GM19397 (cell line): ENCODE results near the gene SF3B4.
A peak's percentile ranks its signal among the peaks of the same experiment; 100 is the strongest.
"Not testable (repeated sequence)": the region's sequence is repeated elsewhere in the genome, so short reads cannot be mapped to it uniquely, and the experiment has no call there.

Experiments used
- ATAC-seq: cut with Tn5 transposase; IDR thresholded peaks from one replicate; pipeline ENCODE4 v1.9.1; 2021; ENCODE audit warnings: mild to moderate bottlenecking, moderate library complexity; ENCODE audit not compliant: unreplicated experiment

The SF3B4 gene

GRCh38 chr1:149927563-149928400 is at the start of gene SF3B4:
Gene SF3B4 (minus strand): TSS chr1:149927803. CDS start chr1:149927759, 44 bp downstream.
- ATAC-seq, result peak; percentile 93

GRCh38 chr1:149977345-149977744 is 49.7 kb upstream of the SF3B4 start:
- ATAC-seq, result no peak

- no peak for ATAC-seq
These were observed 44.9 kb upstream of the SF3B4 start for GRCh38 chr1:149972547-149972946.

- ATAC-seq, result no peak
These were observed 40.0 kb upstream of the SF3B4 start for GRCh38 chr1:149967646-149968045.

GRCh38 chr1:149967041-149967440 is 39.4 kb upstream of the SF3B4 start:
- no peak for ATAC-seq

GRCh38 chr1:149966405-149966804 is 38.8 kb upstream of the SF3B4 start:
- ATAC-seq, result no peak

- ATAC-seq, result no peak
These were observed 37.8 kb upstream of the SF3B4 start for GRCh38 chr1:149965440-149965839.

- no peak for ATAC-seq
These were observed 35.8 kb upstream of the SF3B4 start for GRCh38 chr1:149963358-149963757.

- no peak for ATAC-seq
These were observed 35.1 kb upstream of the SF3B4 start for GRCh38 chr1:149962736-149963135.

GRCh38 chr1:149962039-149962647 is 34.5 kb upstream of the SF3B4 start:
- ATAC-seq, result no peak

- ATAC-seq, result not testable (repeated sequence)
These were observed 29.9 kb upstream of the SF3B4 start for GRCh38 chr1:149957548-149957947.

- ATAC-seq, result no peak
These were observed 22.3 kb upstream of the SF3B4 start for GRCh38 chr1:149949911-149950310.

GRCh38 chr1:149945206-149945605 is 17.6 kb upstream of the SF3B4 start:
- ATAC-seq, result no peak

GRCh38 chr1:149942885-149943284 is 15.3 kb upstream of the SF3B4 start:
- ATAC-seq, result no peak

GRCh38 chr1:149942207-149942606 is 14.6 kb upstream of the SF3B4 start:
- ATAC-seq, result no peak

- no peak for ATAC-seq
These were observed 12.8 kb upstream of the SF3B4 start for GRCh38 chr1:149940427-149940826.

- ATAC-seq, result not testable (repeated sequence)
These were observed 11.0 kb upstream of the SF3B4 start for GRCh38 chr1:149938668-149939003.

- ATAC-seq, result no peak
These were observed 10.2 kb upstream of the SF3B4 start for GRCh38 chr1:149937759-149938158.

GRCh38 chr1:149936992-149937705 is 9.5 kb upstream of the SF3B4 start:
- no peak for ATAC-seq

GRCh38 chr1:149936170-149936991 is 8.8 kb upstream of the SF3B4 start, which contains the start of gene MTMR11:
Gene MTMR11 (minus strand): TSS chr1:149936879. CDS start chr1:149936647, 232 bp downstream.
- ATAC-seq, result no peak

- no peak for ATAC-seq
These were observed 6.8 kb upstream of the SF3B4 start for GRCh38 chr1:149934356-149934755.
